ENCODE results near the gene GANAB. TPM values are rescaled to one million over a fixed set of nuclear protein-coding genes. Genes with fewer than 3 reads are reported as not detected.

GANAB gene
- polyA plus RNA-seq, 3 donors = 99.7 to 116 (median 109) TPM

- H4K20me1 ChIP-seq (ENCODE audit: insufficient read depth, low read length) = peaks cover 2% of the 10 kb centered on the region
- H3K27ac ChIP-seq (ENCODE audit: low read depth in 1 of 2, low read length in 2 of 2) = no peak overlapping the region
- H3K4me3 ChIP-seq (replicated peaks in 1 of 3; ENCODE audit: low read depth in 2 of 3, low read length in 3 of 3) = no peak overlapping the region
- Mint-ChIP-seq H3K27ac (peak overlapping the region in 3 of 7 donors; percentile 20 to 58 (median 57)), H3K4me1 (peaks cover 41% of the 10 kb centered on the region), H3K9me3 (peaks cover 0 to 2% (median 0%) of the 10 kb centered on the region in 7 donors), H3K4me3 (no peak overlapping the region), H3K27me3 (ENCODE audit: low read depth in 3 of 3) (peaks cover 0 to 2% (median 0%) of the 10 kb centered on the region in 3 donors), H3K36me3 (peaks cover 62 to 71% of the 10 kb centered on the region in 2 donors)
- peaks cover 15% of the 10 kb centered on the region for H3K79me2 ChIP-seq (ENCODE audit: insufficient read depth, low read length)
- H3K4me2 ChIP-seq (replicated peaks; ENCODE audit: extremely low read depth, low read length, poor library complexity, severe bottlenecking) = no peak overlapping the region
- intact Hi-C loops (cut with micrococcal nuclease) = no loop called here
- no peak overlapping the region for H2AFZ ChIP-seq (ENCODE audit: insufficient read depth, low read depth, low read length, poor library complexity, severe bottlenecking)
- WGBS (ENCODE audit: insufficient coverage) = 100% methylated on average over 1 of the region's 6 CpGs
- no peaks in the 10 kb centered on the region for H3K9me3 ChIP-seq (replicated peaks in 1 of 2; ENCODE audit: control insufficient read depth in 1 of 2, insufficient read depth in 1 of 2, low read length in 2 of 2)
- H3K36me3 ChIP-seq (replicated peaks in 1 of 2; ENCODE audit: control insufficient read depth in 1 of 2, insufficient read depth in 2 of 2, low read length in 2 of 2) = peaks cover 28 to 64% of the 10 kb centered on the region in 2 donors
- TF ChIP-seq CTCF (IDR thresholded peaks at IDR 0.05) = no peak
- no peaks in the 10 kb centered on the region for H3K27me3 ChIP-seq (ENCODE audit: control insufficient read depth in 2 of 2, insufficient read depth in 2 of 2, low read length in 2 of 2)
- peaks cover 32 to 37% of the 10 kb centered on the region in 2 donors for H3K4me1 ChIP-seq (ENCODE audit: control insufficient read depth in 1 of 2, insufficient read depth in 2 of 2, low read length in 2 of 2)
- H3K9ac ChIP-seq (ENCODE audit: insufficient read depth, low read length, poor library complexity, severe bottlenecking) = no peak overlapping the region
- DNase-seq = no peak
Measured at GRCh38 chr11:62605467-62605866, 40.9 kb downstream of the GANAB start.

- no peak overlapping the region for H2AFZ ChIP-seq (ENCODE audit: insufficient read depth, low read depth, low read length, poor library complexity, severe bottlenecking)
- H4K20me1 ChIP-seq (ENCODE audit: insufficient read depth, low read length) = peaks cover 10% of the 10 kb centered on the region
- no peak overlapping the region for H3K27ac Mint-ChIP-seq
- H3K27me3 Mint-ChIP-seq (ENCODE audit: low read depth in 3 of 3) = peaks cover 0 to 2% (median 0%) of the 10 kb centered on the region in 3 donors
- WGBS (ENCODE audit: insufficient coverage) = 100% methylated on average over 3 of the region's 13 CpGs
- DNase-seq = no peak
- peaks cover 41 to 46% of the 10 kb centered on the region in 2 donors for H3K4me1 ChIP-seq (ENCODE audit: control insufficient read depth in 1 of 2, insufficient read depth in 2 of 2, low read length in 2 of 2)
- TF ChIP-seq CTCF (IDR thresholded peaks at IDR 0.05) = no peak
- H3K36me3 ChIP-seq (replicated peaks in 1 of 2; ENCODE audit: control insufficient read depth in 1 of 2, insufficient read depth in 2 of 2, low read length in 2 of 2) = peaks cover 26 to 55% of the 10 kb centered on the region in 2 donors
- no peak overlapping the region for H3K4me2 ChIP-seq (replicated peaks; ENCODE audit: extremely low read depth, low read length, poor library complexity, severe bottlenecking)
- H3K27me3 ChIP-seq (ENCODE audit: control insufficient read depth in 2 of 2, insufficient read depth in 2 of 2, low read length in 2 of 2) = no peaks in the 10 kb centered on the region
- no peak overlapping the region for H3K4me3 Mint-ChIP-seq
- H3K4me3 ChIP-seq (replicated peaks in 1 of 3; ENCODE audit: low read depth in 2 of 3, low read length in 3 of 3) = no peak overlapping the region
- H3K4me1 Mint-ChIP-seq = peaks cover 50% of the 10 kb centered on the region
- H3K79me2 ChIP-seq (ENCODE audit: insufficient read depth, low read length) = peaks cover 20% of the 10 kb centered on the region
- H3K9me3 Mint-ChIP-seq = no peaks in the 10 kb centered on the region
- intact Hi-C loops (cut with micrococcal nuclease) = loop anchor here in 1 of 2 donors (5.0 kb wide), 1 partner anchor 43 kb away; the partner anchor contains the start of gene GANAB
- H3K9me3 ChIP-seq (replicated peaks in 1 of 2; ENCODE audit: control insufficient read depth in 1 of 2, insufficient read depth in 1 of 2, low read length in 2 of 2) = no peaks in the 10 kb centered on the region
- H3K27ac ChIP-seq (ENCODE audit: low read depth in 1 of 2, low read length in 2 of 2) = no peak overlapping the region
- H3K9ac ChIP-seq (ENCODE audit: insufficient read depth, low read length, poor library complexity, severe bottlenecking) = no peak overlapping the region
- H3K36me3 Mint-ChIP-seq = peaks cover 60 to 62% of the 10 kb centered on the region in 2 donors
Measured at GRCh38 chr11:62604460-62605120, 41.8 kb downstream of the GANAB start.
